ENCODE measurements around the gene ABLIM2. TPM values are rescaled to one million over a fixed set of nuclear protein-coding genes. Genes with fewer than 3 reads are reported as not detected.

The ABLIM2 gene
- total and polyA plus RNA-seq, 2 experiments from 2014 or later = 1.5 to 4.3 TPM

- Histone ChIP-seq H3K79me2 (replicated peaks; ENCODE audit: insufficient read depth) (no peaks in the 10 kb centered on the region), H3K27me3 (ENCODE audit: insufficient read depth) (no peaks in the 10 kb centered on the region), H3K9me2 (ENCODE audit: insufficient read depth) (no peaks in the 10 kb centered on the region), H3K4me2 (no peak overlapping the region), H3K4me1 (ENCODE audit: insufficient read depth) (no peaks in the 10 kb centered on the region), H4K20me1 (replicated peaks; ENCODE audit: insufficient read depth) (no peaks in the 10 kb centered on the region), H3K4me3 (no peak overlapping the region), H2AFZ (no peak overlapping the region), H3K36me3 (ENCODE audit: insufficient read depth) (no peaks in the 10 kb centered on the region), H3F3A (replicated peaks; ENCODE audit: low read depth) (no peaks in the 10 kb centered on the region), H3K27ac (ENCODE audit: low read depth) (no peak overlapping the region)
- no peak for TF ChIP-seq CREB1 (CRISPR knock-in tag; IDR thresholded peaks at IDR 0.05; ENCODE audit: low read depth)
- no peak for TF ChIP-seq EZH2 (IDR thresholded peaks at IDR 0.05; ENCODE audit: low read depth, unreplicated experiment)
- TF ChIP-seq STAT1 (IDR thresholded peaks at IDR 0.05; ENCODE audit: unreplicated experiment) = no peak
- no peak for TF ChIP-seq JUNB (IDR thresholded peaks at IDR 0.05; ENCODE audit: unreplicated experiment)
- no peak for TF ChIP-seq ZNF114 (CRISPR knock-in tag; IDR thresholded peaks at IDR 0.05)
- no peak for TF ChIP-seq EZH2phosphoT487 (IDR thresholded peaks at IDR 0.05; ENCODE audit: unreplicated experiment)
- TF ChIP-seq, protein P1, sequence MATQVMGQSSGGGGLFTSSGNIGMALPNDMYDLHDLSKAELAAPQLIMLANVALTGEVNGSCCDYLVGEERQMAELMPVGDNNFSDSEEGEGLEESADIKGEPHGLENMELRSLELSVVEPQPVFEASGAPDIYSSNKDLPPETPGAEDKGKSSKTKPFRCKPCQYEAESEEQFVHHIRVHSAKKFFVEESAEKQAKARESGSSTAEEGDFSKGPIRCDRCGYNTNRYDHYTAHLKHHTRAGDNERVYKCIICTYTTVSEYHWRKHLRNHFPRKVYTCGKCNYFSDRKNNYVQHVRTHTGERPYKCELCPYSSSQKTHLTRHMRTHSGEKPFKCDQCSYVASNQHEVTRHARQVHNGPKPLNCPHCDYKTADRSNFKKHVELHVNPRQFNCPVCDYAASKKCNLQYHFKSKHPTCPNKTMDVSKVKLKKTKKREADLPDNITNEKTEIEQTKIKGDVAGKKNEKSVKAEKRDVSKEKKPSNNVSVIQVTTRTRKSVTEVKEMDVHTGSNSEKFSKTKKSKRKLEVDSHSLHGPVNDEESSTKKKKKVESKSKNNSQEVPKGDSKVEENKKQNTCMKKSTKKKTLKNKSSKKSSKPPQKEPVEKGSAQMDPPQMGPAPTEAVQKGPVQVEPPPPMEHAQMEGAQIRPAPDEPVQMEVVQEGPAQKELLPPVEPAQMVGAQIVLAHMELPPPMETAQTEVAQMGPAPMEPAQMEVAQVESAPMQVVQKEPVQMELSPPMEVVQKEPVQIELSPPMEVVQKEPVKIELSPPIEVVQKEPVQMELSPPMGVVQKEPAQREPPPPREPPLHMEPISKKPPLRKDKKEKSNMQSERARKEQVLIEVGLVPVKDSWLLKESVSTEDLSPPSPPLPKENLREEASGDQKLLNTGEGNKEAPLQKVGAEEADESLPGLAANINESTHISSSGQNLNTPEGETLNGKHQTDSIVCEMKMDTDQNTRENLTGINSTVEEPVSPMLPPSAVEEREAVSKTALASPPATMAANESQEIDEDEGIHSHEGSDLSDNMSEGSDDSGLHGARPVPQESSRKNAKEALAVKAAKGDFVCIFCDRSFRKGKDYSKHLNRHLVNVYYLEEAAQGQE (IDR thresholded peaks at IDR 0.05; ENCODE audit: unreplicated experiment) = no peak
- TF ChIP-seq, protein P2, sequence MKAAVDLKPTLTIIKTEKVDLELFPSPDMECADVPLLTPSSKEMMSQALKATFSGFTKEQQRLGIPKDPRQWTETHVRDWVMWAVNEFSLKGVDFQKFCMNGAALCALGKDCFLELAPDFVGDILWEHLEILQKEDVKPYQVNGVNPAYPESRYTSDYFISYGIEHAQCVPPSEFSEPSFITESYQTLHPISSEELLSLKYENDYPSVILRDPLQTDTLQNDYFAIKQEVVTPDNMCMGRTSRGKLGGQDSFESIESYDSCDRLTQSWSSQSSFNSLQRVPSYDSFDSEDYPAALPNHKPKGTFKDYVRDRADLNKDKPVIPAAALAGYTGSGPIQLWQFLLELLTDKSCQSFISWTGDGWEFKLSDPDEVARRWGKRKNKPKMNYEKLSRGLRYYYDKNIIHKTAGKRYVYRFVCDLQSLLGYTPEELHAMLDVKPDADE (IDR thresholded peaks at IDR 0.05) = no peak
- no peak for TF ChIP-seq NANOG (IDR thresholded peaks at IDR 0.05; ENCODE audit: borderline replicate concordance)
- H3K4me3 Mint-ChIP-seq = no peak overlapping the region
- peaks cover 6% of the 10 kb centered on the region for H3K27me3 Mint-ChIP-seq (ENCODE audit: insufficient read depth, low read depth, poor library complexity)
- H3K36me3 Mint-ChIP-seq (ENCODE audit: low read depth) = no peaks in the 10 kb centered on the region; the same call in 2 of the 3 replicates
- ATAC-seq = no peak
- no peak overlapping the region for H3K27ac Mint-ChIP-seq
- H3K9me3 Mint-ChIP-seq = no peaks in the 10 kb centered on the region
- H3K4me1 Mint-ChIP-seq = peaks cover 2% of the 10 kb centered on the region; the same call in 1 of the 3 replicates
- no peak for DNase-seq (ENCODE audit: low spot score)
These were observed 129.6 kb downstream of the ABLIM2 start for GRCh38 chr4:8028884-8029568.

GRCh38 chr4:8028368-8028767 is 130.2 kb downstream of the ABLIM2 start:
- H3K36me3 Mint-ChIP-seq (ENCODE audit: low read depth) = no peaks in the 10 kb centered on the region; the same call in 2 of the 3 replicates
- H3K27me3 Mint-ChIP-seq (ENCODE audit: insufficient read depth, low read depth, poor library complexity) = peaks cover 6% of the 10 kb centered on the region
- Histone ChIP-seq H3K79me2 (replicated peaks; ENCODE audit: insufficient read depth) (no peaks in the 10 kb centered on the region), H3K4me3 (no peak overlapping the region), H2AFZ (no peak overlapping the region), H3K36me3 (ENCODE audit: insufficient read depth) (no peaks in the 10 kb centered on the region), H3K4me1 (ENCODE audit: insufficient read depth) (no peaks in the 10 kb centered on the region), H4K20me1 (replicated peaks; ENCODE audit: insufficient read depth) (no peaks in the 10 kb centered on the region), H3K4me2 (no peak overlapping the region), H3K27ac (ENCODE audit: low read depth) (no peak overlapping the region), H3K27me3 (ENCODE audit: insufficient read depth) (no peaks in the 10 kb centered on the region), H3K9me2 (ENCODE audit: insufficient read depth) (no peaks in the 10 kb centered on the region), H3F3A (replicated peaks; ENCODE audit: low read depth) (no peaks in the 10 kb centered on the region)
- no peak for TF ChIP-seq ZNF114 (CRISPR knock-in tag; IDR thresholded peaks at IDR 0.05)
- TF ChIP-seq, protein P1 (IDR thresholded peaks at IDR 0.05; ENCODE audit: unreplicated experiment) = no peak
- no peak for TF ChIP-seq POLR2AphosphoS5 (IDR thresholded peaks at IDR 0.05; ENCODE audit: low read depth)
- no peak for TF ChIP-seq EZH2phosphoT487 (IDR thresholded peaks at IDR 0.05; ENCODE audit: unreplicated experiment)
- no peak for TF ChIP-seq CTCF (conservative IDR thresholded peaks at IDR 0.05; ENCODE audit: low read depth in 2 of 2)
- H3K4me3 Mint-ChIP-seq = no peak overlapping the region
- H3K4me1 Mint-ChIP-seq = peaks cover 2% of the 10 kb centered on the region; the same call in 1 of the 3 replicates
- no peaks in the 10 kb centered on the region for H3K9me3 Mint-ChIP-seq
- ATAC-seq = no peak
- no peak for DNase-seq (ENCODE audit: low spot score)
- H3K27ac Mint-ChIP-seq = no peak overlapping the region
